ENCODE data around the gene GALR3.
A peak's percentile ranks its signal among the peaks of the same experiment; 100 is the strongest.

GALR3 gene

GRCh38 chr22:37824674-37825641 lies 1.8 kb downstream of the GALR3 start:
- no peak overlapping the region for H3K23ac ChIP-seq (ENCODE audit: low read length)
- H3K4me3 ChIP-seq (ENCODE audit: low read depth, low read length) = peak overlapping the region; percentile 60
- no peak overlapping the region for H2AK5ac ChIP-seq (ENCODE audit: low read length)
- peak overlapping the region; percentile 13 for H3K9ac ChIP-seq (ENCODE audit: low read length)
- no peak overlapping the region for H2BK5ac ChIP-seq (ENCODE audit: low read depth, low read length, poor library complexity)
- H3K4me1 ChIP-seq (ENCODE audit: control insufficient read depth in 1 of 2, insufficient read depth in 2 of 2, low read length in 2 of 2) = peaks cover 9 to 10% of the 10 kb centered on the region in 2 experiments
- H3K9me3 ChIP-seq (ENCODE audit: insufficient read depth, low read depth, low read length) = peaks cover 6% of the 10 kb centered on the region
- H4K8ac ChIP-seq (ENCODE audit: low read depth, low read length) = no peak overlapping the region
- no peak overlapping the region for H3K4ac ChIP-seq (ENCODE audit: low read depth, low read length)
- no CpG with 5 or more reads among the region's 135 CpGs for WGBS (ENCODE audit: extremely low coverage, insufficient coverage, insufficient read length)
- H3K36me3 ChIP-seq (ENCODE audit: control insufficient read depth in 1 of 2, insufficient read depth in 2 of 2, low read length in 2 of 2) = peaks cover 7 to 9% of the 10 kb centered on the region in 2 experiments
- H4K12ac ChIP-seq (ENCODE audit: low read depth, low read length) = no peak overlapping the region
- no peaks in the 10 kb centered on the region for H3K79me1 ChIP-seq (ENCODE audit: low read length)
- H3K27me3 ChIP-seq (ENCODE audit: insufficient read depth, low read length) = peaks cover 24% of the 10 kb centered on the region
- H3K4me2 ChIP-seq (ENCODE audit: low read length) = peak overlapping the region; percentile 79
- H3K27ac ChIP-seq (ENCODE audit: low read depth, low read length) = no peak overlapping the region
- no peak overlapping the region for H2BK12ac ChIP-seq (ENCODE audit: low read length)
- peak overlapping the region; percentile 38 for H2AFZ ChIP-seq (ENCODE audit: insufficient read depth, low read length, poor library complexity)
- H3K79me2 ChIP-seq (ENCODE audit: control insufficient read depth, insufficient read depth, low read length, poor library complexity) = no peaks in the 10 kb centered on the region
- H3K14ac ChIP-seq (ENCODE audit: low read length) = no peak overlapping the region
- no peak overlapping the region for H3K18ac ChIP-seq (ENCODE audit: low read length)
- no peak overlapping the region for H2BK120ac ChIP-seq (ENCODE audit: insufficient read depth, low read length, poor library complexity)
- peak in 1 of 2 donors; percentile 39 for DNase-seq
- H4K91ac ChIP-seq (ENCODE audit: low read depth, low read length) = no peak overlapping the region

GRCh38 chr22:37827056-37827455 lies 3.9 kb downstream of the GALR3 start:
- H3K4me2 ChIP-seq (ENCODE audit: low read length) = no peak overlapping the region
- no peak overlapping the region for H3K4ac ChIP-seq (ENCODE audit: low read depth, low read length)
- H3K18ac ChIP-seq (ENCODE audit: low read length) = no peak overlapping the region
- H3K4me3 ChIP-seq (ENCODE audit: low read depth, low read length) = no peak overlapping the region
- peaks cover 6% of the 10 kb centered on the region for H3K9me3 ChIP-seq (ENCODE audit: insufficient read depth, low read depth, low read length)
- H3K27ac ChIP-seq (ENCODE audit: low read depth, low read length) = no peak overlapping the region
- peaks cover 8 to 9% of the 10 kb centered on the region in 2 experiments for H3K4me1 ChIP-seq (ENCODE audit: control insufficient read depth in 1 of 2, insufficient read depth in 2 of 2, low read length in 2 of 2)
- peaks cover 25 to 28% of the 10 kb centered on the region in 2 experiments for H3K36me3 ChIP-seq (ENCODE audit: control insufficient read depth in 1 of 2, insufficient read depth in 2 of 2, low read length in 2 of 2)
- peaks cover 24% of the 10 kb centered on the region for H3K27me3 ChIP-seq (ENCODE audit: insufficient read depth, low read length)
- no peak overlapping the region for H3K14ac ChIP-seq (ENCODE audit: low read length)
- H3K9ac ChIP-seq (ENCODE audit: low read length) = no peak overlapping the region
- H3K23ac ChIP-seq (ENCODE audit: low read length) = no peak overlapping the region
- H4K91ac ChIP-seq (ENCODE audit: low read depth, low read length) = no peak overlapping the region
- no peak overlapping the region for H4K12ac ChIP-seq (ENCODE audit: low read depth, low read length)
- no peak overlapping the region for H2BK5ac ChIP-seq (ENCODE audit: low read depth, low read length, poor library complexity)
- H3K79me1 ChIP-seq (ENCODE audit: low read length) = no peaks in the 10 kb centered on the region
- no peak overlapping the region for H2BK120ac ChIP-seq (ENCODE audit: insufficient read depth, low read length, poor library complexity)
- H3K79me2 ChIP-seq (ENCODE audit: control insufficient read depth, insufficient read depth, low read length, poor library complexity) = no peaks in the 10 kb centered on the region
- H2AK5ac ChIP-seq (ENCODE audit: low read length) = no peak overlapping the region
- no peak overlapping the region for H4K8ac ChIP-seq (ENCODE audit: low read depth, low read length)
- no peak overlapping the region for H2AFZ ChIP-seq (ENCODE audit: insufficient read depth, low read length, poor library complexity)
- no peak overlapping the region for H2BK12ac ChIP-seq (ENCODE audit: low read length)
- no peak for DNase-seq
- no CpG with 5 or more reads among the region's 9 CpGs for WGBS (ENCODE audit: extremely low coverage, insufficient coverage, insufficient read length)

- no peaks in the 10 kb centered on the region for H3K4me1 ChIP-seq (ENCODE audit: control insufficient read depth in 1 of 2, insufficient read depth in 2 of 2, low read length in 2 of 2)
- H4K91ac ChIP-seq (ENCODE audit: low read depth, low read length) = no peak overlapping the region
- peaks cover 46 to 48% of the 10 kb centered on the region in 2 experiments for H3K36me3 ChIP-seq (ENCODE audit: control insufficient read depth in 1 of 2, insufficient read depth in 2 of 2, low read length in 2 of 2)
- H2BK120ac ChIP-seq (ENCODE audit: insufficient read depth, low read length, poor library complexity) = no peak overlapping the region
- H3K79me2 ChIP-seq (ENCODE audit: control insufficient read depth, insufficient read depth, low read length, poor library complexity) = no peaks in the 10 kb centered on the region
- H4K8ac ChIP-seq (ENCODE audit: low read depth, low read length) = no peak overlapping the region
- no peaks in the 10 kb centered on the region for H3K79me1 ChIP-seq (ENCODE audit: low read length)
- no CpG with 5 or more reads among the region's 14 CpGs for WGBS (ENCODE audit: extremely low coverage, insufficient coverage, insufficient read length)
- H3K27me3 ChIP-seq (ENCODE audit: insufficient read depth, low read length) = peaks cover 5% of the 10 kb centered on the region
- no peak overlapping the region for H3K4ac ChIP-seq (ENCODE audit: low read depth, low read length)
- no peak overlapping the region for H3K23ac ChIP-seq (ENCODE audit: low read length)
- H3K4me2 ChIP-seq (ENCODE audit: low read length) = no peak overlapping the region
- H2BK5ac ChIP-seq (ENCODE audit: low read depth, low read length, poor library complexity) = no peak overlapping the region
- H4K12ac ChIP-seq (ENCODE audit: low read depth, low read length) = no peak overlapping the region
- H3K14ac ChIP-seq (ENCODE audit: low read length) = no peak overlapping the region
- H2AFZ ChIP-seq (ENCODE audit: insufficient read depth, low read length, poor library complexity) = no peak overlapping the region
- H2AK5ac ChIP-seq (ENCODE audit: low read length) = no peak overlapping the region
- H2BK12ac ChIP-seq (ENCODE audit: low read length) = no peak overlapping the region
- H3K4me3 ChIP-seq (ENCODE audit: low read depth, low read length) = no peak overlapping the region
- no peak for DNase-seq
- H3K9ac ChIP-seq (ENCODE audit: low read length) = no peak overlapping the region
- H3K27ac ChIP-seq (ENCODE audit: low read depth, low read length) = no peak overlapping the region
- H3K9me3 ChIP-seq (ENCODE audit: insufficient read depth, low read depth, low read length) = peaks cover 5% of the 10 kb centered on the region
- no peak overlapping the region for H3K18ac ChIP-seq (ENCODE audit: low read length)
Observed at GRCh38 chr22:37830093-37830842, 7.1 kb downstream of the GALR3 start.

- H3K27me3 ChIP-seq (ENCODE audit: insufficient read depth, low read length) = no peaks in the 10 kb centered on the region
- no peak overlapping the region for H2AK5ac ChIP-seq (ENCODE audit: low read length)
- H3K9ac ChIP-seq (ENCODE audit: low read length) = no peak overlapping the region
- H3K4ac ChIP-seq (ENCODE audit: low read depth, low read length) = no peak overlapping the region
- no peak overlapping the region for H3K14ac ChIP-seq (ENCODE audit: low read length)
- no peaks in the 10 kb centered on the region for H3K79me2 ChIP-seq (ENCODE audit: control insufficient read depth, insufficient read depth, low read length, poor library complexity)
- no peak overlapping the region for H3K18ac ChIP-seq (ENCODE audit: low read length)
- H3K4me2 ChIP-seq (ENCODE audit: low read length) = no peak overlapping the region
- no peak overlapping the region for H3K27ac ChIP-seq (ENCODE audit: low read depth, low read length)
- DNase-seq = no peak
- no peak overlapping the region for H2BK5ac ChIP-seq (ENCODE audit: low read depth, low read length, poor library complexity)
- no peaks in the 10 kb centered on the region for H3K79me1 ChIP-seq (ENCODE audit: low read length)
- no peak overlapping the region for H4K12ac ChIP-seq (ENCODE audit: low read depth, low read length)
- H4K91ac ChIP-seq (ENCODE audit: low read depth, low read length) = no peak overlapping the region
- no CpG with 5 or more reads among the region's 11 CpGs for WGBS (ENCODE audit: extremely low coverage, insufficient coverage, insufficient read length)
- H2AFZ ChIP-seq (ENCODE audit: insufficient read depth, low read length, poor library complexity) = no peak overlapping the region
- H4K8ac ChIP-seq (ENCODE audit: low read depth, low read length) = no peak overlapping the region
- H2BK120ac ChIP-seq (ENCODE audit: insufficient read depth, low read length, poor library complexity) = no peak overlapping the region
- H3K4me1 ChIP-seq (ENCODE audit: control insufficient read depth in 1 of 2, insufficient read depth in 2 of 2, low read length in 2 of 2) = no peaks in the 10 kb centered on the region
- H3K9me3 ChIP-seq (ENCODE audit: insufficient read depth, low read depth, low read length) = peaks cover 5% of the 10 kb centered on the region
- H3K23ac ChIP-seq (ENCODE audit: low read length) = no peak overlapping the region
- no peak overlapping the region for H2BK12ac ChIP-seq (ENCODE audit: low read length)
- peaks cover 48 to 50% of the 10 kb centered on the region in 2 experiments for H3K36me3 ChIP-seq (ENCODE audit: control insufficient read depth in 1 of 2, insufficient read depth in 2 of 2, low read length in 2 of 2)
- H3K4me3 ChIP-seq (ENCODE audit: low read depth, low read length) = no peak overlapping the region
Observed at GRCh38 chr22:37831472-37831871, 8.3 kb downstream of the GALR3 start.

Measured in trophoblast cell (in vitro differentiated cells and primary cell).